HG02798 (cell line): ENCODE measurements around the gene KRT6B.
"Not testable (repeated sequence)": the region's sequence is repeated elsewhere in the genome, so short reads cannot be mapped to it uniquely, and the experiment has no call there.

ENCODE experiments used
- ATAC-seq: cut with Tn5 transposase; IDR thresholded peaks from one replicate; pipeline ENCODE4 v1.9.1; 2021; ENCODE audit warnings: mild to moderate bottlenecking; ENCODE audit not compliant: unreplicated experiment, poor library complexity

Gene KRT6B

GRCh38 chr12:52415870-52416750 lies 35.8 kb downstream of the KRT6B start:
- no peak for ATAC-seq

- no peak for ATAC-seq
Measured at GRCh38 chr12:52414936-52415335, 37.0 kb downstream of the KRT6B start.

GRCh38 chr12:52413782-52414345 lies 38.1 kb downstream of the KRT6B start:
- no peak for ATAC-seq

- ATAC-seq = no peak
Measured at GRCh38 chr12:52413202-52413601, 38.7 kb downstream of the KRT6B start.

- no peak for ATAC-seq
Measured at GRCh38 chr12:52411815-52412214, 40.1 kb downstream of the KRT6B start.

- ATAC-seq = not testable (repeated sequence)
Measured at GRCh38 chr12:52410589-52411248, 41.2 kb downstream of the KRT6B start.

GRCh38 chr12:52407918-52408317 lies 44.0 kb downstream of the KRT6B start:
- ATAC-seq = no peak

- no peak for ATAC-seq
Measured at GRCh38 chr12:52405922-52406385, 46.0 kb downstream of the KRT6B start, which contains the start of gene KRT82. TSS of gene KRT82 (minus strand) at chr12:52406335. CDS start at chr12:52406277, 58 bp downstream.

- no peak for ATAC-seq
Measured at GRCh38 chr12:52404951-52405350, 47.0 kb downstream of the KRT6B start.

- no peak for ATAC-seq
Measured at GRCh38 chr12:52403561-52403960, 48.4 kb downstream of the KRT6B start.

GRCh38 chr12:52402873-52403540 lies 48.9 kb downstream of the KRT6B start:
- ATAC-seq = no peak

- no peak for ATAC-seq
Measured at GRCh38 chr12:52402377-52402776, 49.6 kb downstream of the KRT6B start.

GRCh38 chr12:52401926-52402325 lies 50.0 kb downstream of the KRT6B start:
- no peak for ATAC-seq

GRCh38 chr12:52401526-52401925 lies 50.4 kb downstream of the KRT6B start:
- ATAC-seq = no peak

GRCh38 chr12:52400906-52401305 lies 51.0 kb downstream of the KRT6B start:
- ATAC-seq = no peak

GRCh38 chr12:52399756-52400155 lies 52.2 kb downstream of the KRT6B start:
- no peak for ATAC-seq

GRCh38 chr12:52398176-52398575 lies 53.8 kb downstream of the KRT6B start:
- no peak for ATAC-seq

GRCh38 chr12:52396656-52397055 lies 55.3 kb downstream of the KRT6B start:
- no peak for ATAC-seq
